HepG2 (cell line): Measurements from ENCODE around the gene SLC23A3. TPM values are rescaled to one million over a fixed set of nuclear protein-coding genes. Genes with fewer than 3 reads are reported as not detected.

Experiments
- CSRNP1 ChIP-seq: sonication (generic); formaldehyde crosslinking; IDR thresholded peaks from 2 replicates; pipeline ENCODE4 v1.8.1; 2023; ENCODE audit warnings: mild to moderate bottlenecking, missing genetic modification reagents
- GABPB1 ChIP-seq: IDR thresholded peaks from 2 replicates; pipeline ENCODE4 v1.6.1; 2016; ENCODE audit warnings: mild to moderate bottlenecking, missing genetic modification reagents, moderate library complexity, missing compliant biosample characterization
- GLMP ChIP-seq: sonication (generic); formaldehyde crosslinking; IDR thresholded peaks from 2 replicates; pipeline ENCODE4 v1.9.0; 2021; ENCODE audit warnings: missing genetic modification reagents, mild to moderate bottlenecking, borderline replicate concordance
- GTF2F1 ChIP-seq: fragments of 150-350 bp; IDR thresholded peaks from 2 replicates; pipeline ENCODE4 v1.6.1; 2014; ENCODE audit warnings: low read length
- HIVEP1 ChIP-seq: sonication (generic); formaldehyde crosslinking; IDR thresholded peaks from 2 replicates; pipeline ENCODE4 v1.4.0; 2020; ENCODE audit warnings: mild to moderate bottlenecking, missing genetic modification reagents
- SALL2 ChIP-seq: sonication (generic); formaldehyde crosslinking; IDR thresholded peaks from 2 replicates; pipeline ENCODE4 v1.8.1; 2023; ENCODE audit warnings: mild to moderate bottlenecking, missing genetic modification reagents, inconsistent platforms
- SNRNP70 ChIP-seq: fragments of 200-400 bp; formaldehyde crosslinking; IDR thresholded peaks from 2 replicates; pipeline ENCODE4 v1.6.1; 2017; ENCODE audit warnings: mild to moderate bottlenecking, low read depth, low read length, moderate library complexity
- ZBTB4 ChIP-seq: sonication (generic); formaldehyde crosslinking; IDR thresholded peaks from 2 replicates; pipeline ENCODE4 v1.4.0; 2020; ENCODE audit warnings: missing genetic modification reagents, mild to moderate bottlenecking, borderline replicate concordance
- ZMAT5 ChIP-seq: sonication (generic); formaldehyde crosslinking; IDR thresholded peaks from 2 replicates; pipeline ENCODE4 v1.5.0; 2020; ENCODE audit warnings: mild to moderate bottlenecking, low read depth, missing genetic modification reagents, borderline replicate concordance
- ZNF407 ChIP-seq: sonication (generic); formaldehyde crosslinking; IDR thresholded peaks from one replicate; pipeline ENCODE4 v1.5.1; 2020; ENCODE audit warnings: mild to moderate bottlenecking, missing genetic modification reagents; ENCODE audit errors: not compliant biosample characterization
- ZNF567 ChIP-seq: sonication (generic); formaldehyde crosslinking; IDR thresholded peaks from 2 replicates; pipeline ENCODE4 v1.8.1; 2023; ENCODE audit warnings: mild to moderate bottlenecking, missing genetic modification reagents, borderline replicate concordance
- ZSCAN29 ChIP-seq: sonication (generic); formaldehyde crosslinking; conservative IDR thresholded peaks from 2 replicates; pipeline ENCODE4 v1.4.0; 2020; ENCODE audit warnings: mild to moderate bottlenecking, missing genetic modification reagents
- polyA plus RNA-seq, 8 experiments: library from polyadenylated mRNA; depleted of rRNA in 3 of 8; stranded (reverse) in 7 of 8; unstranded in 1 of 8; fragments of >200 nt; fragmentation: Illumina TruSeq in 4 of 8; extraction: Trizol in 4 of 8; gene quantifications; 2 replicates each; pipeline versions ENCODE4 v1.2.1 to v1.2.3, GENCODE V29; 2011 to 2016; ENCODE audit warnings: low read depth in 4 of 8, missing spikeins in 1 of 8, mixed read lengths in 1 of 8; ENCODE audit not compliant: insufficient read depth in 1 of 8
- total RNA-seq, 5 experiments: library from RNA; depleted of rRNA; stranded (reverse); fragments of >200 nt; fragmentation: Illumina TruSeq; extraction: Trizol; gene quantifications; 2 replicates each; pipeline ENCODE4 v1.2.3, GENCODE V29; 2016; ENCODE audit warnings: low read depth in 1 of 5

SLC23A3 gene
- total and polyA plus RNA-seq, 2 of the 13 experiments (the other 11 are each of a cell fraction or from before 2014, with no cell fraction given): 0.38 to 0.78 TPM

GRCh38 chr2:219177552-219178376 is 7.9 kb upstream of the SLC23A3 start, which contains the start of gene RETREG2 (continued):
- no peak for TF ChIP-seq GLMP (CRISPR knock-in tag)
- TF ChIP-seq ZSCAN29: 0 out of 2 replicates have a peak, but pooled peaks have one; percentile 77
- TF ChIP-seq ZNF567: 0 out of 2 replicates have a peak, but pooled peaks have one; percentile 63
- TF ChIP-seq GABPB1: peak; percentile 93
- TF ChIP-seq ZNF407 (CRISPR knock-in tag): no peak
- peak; percentile 84 for TF ChIP-seq HIVEP1
- TF ChIP-seq ZMAT5 (CRISPR knock-in tag): no peak
- no peak for TF ChIP-seq SNRNP70
- no peak; the same call in 1 of the 2 replicates for TF ChIP-seq SALL2
- TF ChIP-seq CSRNP1: peak; percentile 23
- TF ChIP-seq ZBTB4 (CRISPR knock-in tag): peak; percentile 31; the same call in 1 of the 2 replicates
- TF ChIP-seq GTF2F1: peak; percentile 96
